Measurements from ENCODE around the gene FASTKD1. TPM values are rescaled to one million over a fixed set of nuclear protein-coding genes. Genes with fewer than 3 reads are reported as not detected.

Gene FASTKD1
- total RNA-seq, result 7.2 and 8.3 TPM in 2 replicates

GRCh38 chr2:169573160-169573973 is at the start of gene FASTKD1:
Gene FASTKD1, minus strand, starts transcription at chr2:169573865. Its CDS starts 1,836 bp downstream, at chr2:169572029.

GRCh38 chr2:169584005-169584877 is 10.6 kb upstream of the FASTKD1 start, which contains the start of gene PPIG:
Gene PPIG, plus strand, starts transcription at chr2:169584351. Its CDS starts 19,691 bp downstream, at chr2:169604042.

GRCh38 chr2:169509298-169509885 is 64.3 kb downstream of the FASTKD1 start, which contains the start of gene KLHL41:
Gene KLHL41, plus strand, starts transcription at chr2:169509702. Its CDS starts 77 bp downstream, at chr2:169509779.

Other genes with a start within 250 kb of the FASTKD1 start
- gene LRP2, start 211.3 kb downstream of the FASTKD1 start, total RNA-seq, result under 0.01 and 6.1 TPM in 2 replicates
- gene BBS5, start 94.4 kb downstream of the FASTKD1 start, total RNA-seq, result 3.6 and 4.4 TPM in 2 replicates
- under 0.01 TPM in 2 replicates for gene KLHL41, start 64.2 kb downstream of the FASTKD1 start, total RNA-seq
- 11.2 and 11.6 TPM in 2 replicates for gene PPIG, start 10.5 kb upstream of the FASTKD1 start, total RNA-seq
- under 0.01 TPM in 1 of 2 replicates, not detected in the other for gene CFAP210, start 120.5 kb upstream of the FASTKD1 start, total RNA-seq
- gene PHOSPHO2, start 120.6 kb upstream of the FASTKD1 start, total RNA-seq, result 2.5 and 3.6 TPM in 2 replicates
- gene KLHL23, start 160.0 kb upstream of the FASTKD1 start, total RNA-seq, result 9.4 and 14.3 TPM in 2 replicates
- 28.9 and 39.9 TPM in 2 replicates for gene SSB, start 225.0 kb upstream of the FASTKD1 start, total RNA-seq